ENCODE results near the gene C1QA. TPM values are rescaled to one million over a fixed set of nuclear protein-coding genes. Genes with fewer than 3 reads are reported as not detected.

C1QA gene, protein sequence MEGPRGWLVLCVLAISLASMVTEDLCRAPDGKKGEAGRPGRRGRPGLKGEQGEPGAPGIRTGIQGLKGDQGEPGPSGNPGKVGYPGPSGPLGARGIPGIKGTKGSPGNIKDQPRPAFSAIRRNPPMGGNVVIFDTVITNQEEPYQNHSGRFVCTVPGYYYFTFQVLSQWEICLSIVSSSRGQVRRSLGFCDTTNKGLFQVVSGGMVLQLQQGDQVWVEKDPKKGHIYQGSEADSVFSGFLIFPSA
- total RNA-seq = not detected

DNA sequence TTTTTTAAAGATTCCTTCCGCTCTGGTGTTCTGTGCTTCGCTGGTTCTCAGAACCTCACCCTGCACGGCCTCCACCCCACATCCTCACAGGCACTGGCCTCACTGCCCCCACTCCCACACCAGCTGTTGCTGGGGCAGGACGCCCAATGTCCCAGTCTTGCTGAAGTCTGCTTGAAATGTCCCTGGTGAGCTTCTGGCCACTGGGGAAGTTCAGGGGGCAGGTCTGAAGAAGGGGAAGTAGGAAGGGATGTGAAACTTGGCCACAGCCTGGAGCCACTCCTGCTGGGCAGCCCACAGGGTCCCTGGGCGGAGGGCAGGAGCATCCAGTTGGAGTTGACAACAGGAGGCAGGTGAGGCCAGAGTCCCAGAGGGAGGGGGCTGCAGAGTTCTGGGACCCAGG lies at the start of gene C1QA:
C1QA (plus strand) TSS at position 276 of the 400 bp plus-strand sequence. CDS start 989 bp downstream, outside the sequence.
- no peak for DNase-seq

DNA sequence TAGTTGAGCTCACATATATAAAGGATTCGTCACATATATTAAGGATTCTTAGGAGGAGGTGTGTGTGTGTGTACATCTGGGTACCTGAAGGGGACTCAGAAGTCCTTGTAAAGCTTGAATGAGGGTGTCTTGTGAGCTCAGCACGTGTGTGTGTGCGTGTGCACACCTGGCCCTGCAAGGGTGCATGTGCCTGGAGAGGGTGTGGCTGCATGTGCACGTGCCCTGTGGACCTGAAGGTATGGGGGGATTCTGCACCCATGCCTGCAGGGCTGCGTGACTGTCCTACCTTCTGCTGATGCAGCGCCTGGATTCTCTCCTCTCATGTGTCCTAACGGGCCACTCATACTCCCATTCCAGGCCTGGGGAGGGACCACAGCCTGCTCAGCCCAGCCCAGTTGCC lies 49.2 kb upstream of the C1QA start:
- DNase-seq = no peak

DNA sequence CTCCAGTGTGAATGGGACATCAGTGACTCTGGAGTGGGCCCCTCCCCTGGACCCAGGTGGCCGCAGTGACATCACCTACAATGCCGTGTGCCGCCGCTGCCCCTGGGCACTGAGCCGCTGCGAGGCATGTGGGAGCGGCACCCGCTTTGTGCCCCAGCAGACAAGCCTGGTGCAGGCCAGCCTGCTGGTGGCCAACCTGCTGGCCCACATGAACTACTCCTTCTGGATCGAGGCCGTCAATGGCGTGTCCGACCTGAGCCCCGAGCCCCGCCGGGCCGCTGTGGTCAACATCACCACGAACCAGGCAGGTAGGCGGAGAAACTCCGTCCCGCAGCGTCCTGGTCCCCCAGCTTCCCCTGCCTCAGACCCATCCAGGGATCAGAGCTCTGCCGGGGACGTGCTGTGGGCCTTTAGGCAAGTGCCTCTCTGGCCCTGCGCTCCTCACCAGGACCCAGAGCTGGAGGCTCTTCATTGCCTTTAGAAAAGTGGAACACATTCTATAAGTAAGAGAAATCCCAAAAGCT lies 47.5 kb upstream of the C1QA start:
- DNase-seq = no peak

DNA sequence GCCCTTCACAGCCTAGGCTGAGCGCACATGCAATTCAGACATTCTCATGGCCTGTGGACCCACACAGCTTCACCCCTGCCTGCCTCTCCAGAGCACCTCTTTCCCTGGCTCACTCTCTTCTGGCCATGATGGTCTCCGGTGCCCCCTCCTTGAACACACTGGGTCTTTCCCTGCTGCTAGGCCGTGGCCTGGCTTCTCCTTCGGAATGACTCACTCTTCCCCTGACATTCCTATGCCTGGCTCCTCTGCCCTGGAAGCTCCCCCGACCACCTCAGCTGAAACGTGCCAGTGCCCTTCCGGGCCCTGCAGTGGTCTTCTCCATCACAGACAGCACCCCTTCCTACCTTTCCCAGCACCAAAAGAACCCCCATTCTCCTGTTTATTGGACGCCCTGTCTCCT lies 44.9 kb upstream of the C1QA start:
- no peak for DNase-seq

DNA sequence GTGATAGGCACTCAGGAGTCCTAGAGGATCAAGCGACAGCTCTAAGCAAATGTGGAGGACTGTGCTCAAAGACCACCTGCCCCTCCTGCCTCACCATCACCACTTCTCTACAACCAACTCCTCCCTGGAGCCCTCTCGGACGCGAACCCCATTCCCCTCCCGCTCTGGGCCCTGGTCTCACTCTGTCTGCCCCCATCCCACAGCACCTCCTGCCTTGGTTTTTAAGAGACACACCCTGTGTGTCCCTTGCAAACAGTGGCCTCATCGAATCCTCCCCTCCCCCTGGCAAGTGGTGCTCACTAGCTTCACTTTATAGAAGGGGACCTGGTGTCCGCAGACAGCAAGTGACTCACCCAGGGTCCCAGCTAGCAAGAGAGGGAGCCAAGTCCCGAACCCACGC lies 44.4 kb upstream of the C1QA start:
- DNase-seq = no peak

DNA sequence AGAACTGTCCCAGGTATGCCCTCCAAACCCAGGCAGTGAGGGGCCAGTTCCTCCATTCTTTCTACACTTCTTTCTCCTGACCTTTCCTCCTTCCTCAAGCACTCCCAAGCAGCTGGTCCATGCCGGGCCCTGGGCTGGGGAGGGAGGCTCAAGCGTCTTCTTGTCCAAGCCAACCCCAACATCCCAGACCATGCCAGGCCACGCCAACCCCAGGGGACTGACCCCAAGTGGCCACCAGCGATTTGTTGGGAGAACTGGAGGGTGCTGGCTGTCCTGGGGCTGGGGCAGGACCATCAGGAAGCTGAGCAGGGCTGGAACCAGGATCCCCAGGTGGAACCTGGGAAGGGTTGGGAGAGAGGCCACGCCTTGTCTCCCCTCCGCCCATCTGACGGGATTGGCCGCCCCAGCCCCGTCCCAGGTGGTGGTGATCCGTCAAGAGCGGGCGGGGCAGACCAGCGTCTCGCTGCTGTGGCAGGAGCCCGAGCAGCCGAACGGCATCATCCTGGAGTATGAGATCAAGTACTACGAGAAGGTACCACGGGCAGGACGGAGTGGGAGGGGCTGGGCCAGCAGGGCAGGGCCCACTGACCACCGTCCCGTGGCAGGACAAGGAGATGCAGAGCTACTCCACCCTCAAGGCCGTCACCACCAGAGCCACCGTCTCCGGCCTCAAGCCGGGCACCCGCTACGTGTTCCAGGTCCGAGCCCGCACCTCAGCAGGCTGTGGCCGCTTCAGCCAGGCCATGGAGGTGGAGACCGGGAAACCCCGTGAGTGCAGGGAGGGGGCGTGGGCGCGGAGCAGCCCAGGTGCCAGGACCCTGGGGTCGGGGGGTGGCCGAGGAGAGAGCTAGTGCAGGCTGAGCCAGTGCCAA lies 43.3 kb upstream of the C1QA start:
- DNase-seq = no peak

DNA sequence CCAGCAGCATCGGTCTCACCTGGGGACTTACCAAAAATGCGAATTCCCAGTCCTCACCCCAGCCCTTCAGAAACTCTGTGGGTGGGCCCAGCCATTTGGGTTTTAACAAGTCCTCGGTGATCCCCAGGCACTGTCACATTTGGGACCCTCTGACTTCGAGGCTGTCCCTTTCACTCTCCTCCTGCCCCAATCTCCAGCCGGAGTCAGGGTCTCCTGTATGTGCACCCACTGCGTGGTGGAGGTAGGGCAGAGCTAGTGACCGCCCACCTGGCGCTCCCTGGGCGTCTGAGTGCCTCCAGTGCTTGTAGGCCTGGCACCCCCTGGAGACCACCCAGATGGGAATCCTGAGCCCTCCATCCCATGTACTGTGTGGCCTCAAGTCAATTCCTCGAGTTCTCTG lies 42.0 kb upstream of the C1QA start:
- DNase-seq = no peak

DNA sequence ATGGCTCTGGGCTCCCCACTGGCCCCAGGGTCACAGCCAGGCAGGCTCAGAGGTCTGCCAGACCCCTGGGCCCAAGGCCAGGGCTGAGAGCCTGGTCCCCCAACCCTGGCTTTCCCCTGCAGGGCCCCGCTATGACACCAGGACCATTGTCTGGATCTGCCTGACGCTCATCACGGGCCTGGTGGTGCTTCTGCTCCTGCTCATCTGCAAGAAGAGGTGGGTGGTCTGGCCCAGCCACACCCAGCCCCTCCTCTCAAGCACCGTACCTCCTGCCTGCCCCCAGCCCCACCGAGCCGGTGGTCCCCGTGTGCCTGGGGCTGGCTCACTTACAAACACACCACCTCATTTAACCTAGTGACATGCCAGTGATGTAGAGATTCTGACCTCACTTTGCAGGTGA lies 41.3 kb upstream of the C1QA start:
- DNase-seq = no peak

DNA sequence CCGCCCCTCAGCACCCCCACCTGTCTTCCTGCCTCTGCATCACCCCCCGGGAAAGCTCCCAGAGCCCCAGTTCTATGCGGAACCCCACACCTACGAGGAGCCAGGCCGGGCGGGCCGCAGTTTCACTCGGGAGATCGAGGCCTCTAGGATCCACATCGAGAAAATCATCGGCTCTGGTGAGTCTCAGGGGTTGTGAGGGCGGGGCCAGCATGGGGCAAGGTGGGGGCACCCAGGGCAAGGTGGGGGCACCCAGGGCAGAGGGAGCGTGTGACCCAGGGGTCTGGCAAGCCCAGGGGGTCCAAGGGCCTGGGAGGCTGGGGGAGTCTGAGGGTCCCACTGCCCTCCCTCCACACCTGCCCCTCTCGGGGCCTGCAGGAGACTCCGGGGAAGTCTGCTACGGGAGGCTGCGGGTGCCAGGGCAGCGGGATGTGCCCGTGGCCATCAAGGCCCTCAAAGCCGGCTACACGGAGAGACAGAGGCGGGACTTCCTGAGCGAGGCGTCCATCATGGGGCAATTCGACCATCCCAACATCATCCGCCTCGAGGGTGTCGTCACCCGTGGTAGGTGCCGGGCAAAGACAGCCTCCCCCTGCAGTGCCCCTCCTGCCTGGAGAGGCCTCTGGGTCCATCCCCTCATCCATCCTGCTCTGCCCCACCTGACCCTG lies 39.0 kb upstream of the C1QA start:
- DNase-seq = no peak

DNA sequence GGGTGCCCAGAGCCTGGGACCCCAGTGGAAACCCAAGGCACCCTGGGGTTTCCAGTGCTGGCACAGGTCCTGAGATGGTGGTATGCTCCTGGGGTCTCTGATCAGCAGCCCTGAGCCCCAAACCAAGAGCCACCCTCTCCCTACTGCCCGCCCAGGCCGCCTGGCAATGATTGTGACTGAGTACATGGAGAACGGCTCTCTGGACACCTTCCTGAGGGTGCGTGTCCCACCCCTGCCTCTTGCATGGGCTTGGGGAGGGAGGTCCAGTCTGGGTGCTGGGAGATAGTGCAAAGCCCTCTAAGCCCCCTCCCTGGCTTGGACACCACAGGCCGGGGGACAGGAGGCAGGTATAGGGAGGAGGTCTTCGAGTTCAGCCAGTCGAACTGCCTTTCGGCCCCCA lies 38.4 kb upstream of the C1QA start:
- DNase-seq = no peak

DNA sequence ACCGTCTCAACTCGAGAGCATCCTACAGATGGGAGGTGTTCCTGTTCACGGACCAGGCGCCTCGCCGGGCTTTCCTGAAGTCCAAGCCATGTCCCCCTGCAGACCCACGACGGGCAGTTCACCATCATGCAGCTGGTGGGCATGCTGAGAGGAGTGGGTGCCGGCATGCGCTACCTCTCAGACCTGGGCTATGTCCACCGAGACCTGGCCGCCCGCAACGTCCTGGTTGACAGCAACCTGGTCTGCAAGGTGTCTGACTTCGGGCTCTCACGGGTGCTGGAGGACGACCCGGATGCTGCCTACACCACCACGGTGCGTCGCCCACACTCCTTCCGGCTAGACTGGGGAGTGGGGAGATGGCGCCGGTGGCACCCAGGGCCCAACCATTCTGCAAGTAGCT lies 37.7 kb upstream of the C1QA start:
- DNase-seq = no peak

DNA sequence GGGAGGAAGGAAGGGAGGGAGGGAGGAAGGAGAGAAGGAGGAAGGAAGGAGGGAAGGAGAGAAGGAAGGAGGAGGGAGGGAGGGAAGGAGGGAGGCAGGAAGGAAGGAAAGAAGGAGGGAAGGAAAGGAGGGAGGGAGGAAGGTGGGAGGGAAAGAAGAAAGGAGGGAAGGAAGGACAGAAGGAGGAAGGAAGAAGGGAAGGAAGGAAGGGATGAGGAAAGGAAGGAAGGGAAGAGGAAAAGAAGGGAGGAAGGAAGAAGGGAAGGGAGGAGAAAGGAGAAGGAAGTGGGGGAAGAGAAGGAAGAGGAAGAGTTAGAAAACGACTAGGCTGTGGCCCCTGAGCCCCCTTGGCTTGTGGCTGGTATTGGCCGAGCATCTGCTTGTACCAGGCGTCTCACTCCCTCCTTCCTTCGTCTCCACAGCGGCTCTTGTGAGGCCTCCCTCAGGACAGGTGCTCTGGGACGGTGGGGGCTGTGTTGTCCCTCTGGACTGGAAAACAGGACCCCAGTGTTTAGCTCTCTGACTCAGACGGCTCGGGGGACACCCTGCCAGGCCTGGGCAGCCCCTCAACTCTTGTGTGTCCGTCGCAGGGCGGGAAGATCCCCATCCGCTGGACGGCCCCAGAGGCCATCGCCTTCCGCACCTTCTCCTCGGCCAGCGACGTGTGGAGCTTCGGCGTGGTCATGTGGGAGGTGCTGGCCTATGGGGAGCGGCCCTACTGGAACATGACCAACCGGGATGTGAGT lies 36.2 kb upstream of the C1QA start:
- no peak for DNase-seq

DNA sequence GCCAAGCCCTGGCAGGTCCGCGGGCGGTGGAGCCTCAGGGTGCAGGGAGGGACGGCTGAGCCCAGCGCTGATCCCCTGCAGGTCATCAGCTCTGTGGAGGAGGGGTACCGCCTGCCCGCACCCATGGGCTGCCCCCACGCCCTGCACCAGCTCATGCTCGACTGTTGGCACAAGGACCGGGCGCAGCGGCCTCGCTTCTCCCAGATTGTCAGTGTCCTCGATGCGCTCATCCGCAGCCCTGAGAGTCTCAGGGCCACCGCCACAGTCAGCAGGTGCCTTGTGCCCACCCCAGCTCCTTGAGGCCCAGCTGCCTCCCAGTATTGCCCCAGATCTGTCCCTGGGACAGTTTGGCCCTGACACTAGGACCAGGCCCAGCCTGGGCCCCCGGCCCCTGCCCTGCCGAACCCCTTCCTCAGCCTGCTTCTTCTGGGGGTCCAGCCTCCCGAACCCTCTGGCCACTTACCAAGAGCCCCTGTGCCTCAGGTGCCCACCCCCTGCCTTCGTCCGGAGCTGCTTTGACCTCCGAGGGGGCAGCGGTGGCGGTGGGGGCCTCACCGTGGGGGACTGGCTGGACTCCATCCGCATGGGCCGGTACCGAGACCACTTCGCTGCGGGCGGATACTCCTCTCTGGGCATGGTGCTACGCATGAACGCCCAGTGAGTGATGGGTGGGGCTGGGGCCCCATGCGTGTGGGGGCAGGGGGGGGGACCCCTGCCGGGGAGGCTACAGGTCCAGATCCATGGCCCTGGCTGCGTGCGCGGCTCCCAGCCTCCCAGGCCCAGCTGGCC lies 35.4 kb upstream of the C1QA start:
- no peak for DNase-seq

DNA sequence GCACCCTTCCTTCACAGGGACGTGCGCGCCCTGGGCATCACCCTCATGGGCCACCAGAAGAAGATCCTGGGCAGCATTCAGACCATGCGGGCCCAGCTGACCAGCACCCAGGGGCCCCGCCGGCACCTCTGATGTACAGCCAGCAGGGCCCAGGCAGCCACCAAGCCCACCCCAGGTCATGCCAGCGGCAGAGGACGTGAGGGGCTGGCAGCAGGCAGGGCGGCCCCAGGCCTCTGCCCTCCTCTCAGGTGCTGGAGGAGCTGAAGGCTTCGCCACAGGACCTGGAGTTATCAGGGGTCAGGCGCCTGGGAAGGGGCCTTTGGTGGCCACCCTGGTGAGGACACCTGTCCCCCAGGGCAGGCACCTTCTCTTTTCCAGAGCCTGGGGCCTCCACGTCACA lies 34.8 kb upstream of the C1QA start:
- DNase-seq = no peak

DNA sequence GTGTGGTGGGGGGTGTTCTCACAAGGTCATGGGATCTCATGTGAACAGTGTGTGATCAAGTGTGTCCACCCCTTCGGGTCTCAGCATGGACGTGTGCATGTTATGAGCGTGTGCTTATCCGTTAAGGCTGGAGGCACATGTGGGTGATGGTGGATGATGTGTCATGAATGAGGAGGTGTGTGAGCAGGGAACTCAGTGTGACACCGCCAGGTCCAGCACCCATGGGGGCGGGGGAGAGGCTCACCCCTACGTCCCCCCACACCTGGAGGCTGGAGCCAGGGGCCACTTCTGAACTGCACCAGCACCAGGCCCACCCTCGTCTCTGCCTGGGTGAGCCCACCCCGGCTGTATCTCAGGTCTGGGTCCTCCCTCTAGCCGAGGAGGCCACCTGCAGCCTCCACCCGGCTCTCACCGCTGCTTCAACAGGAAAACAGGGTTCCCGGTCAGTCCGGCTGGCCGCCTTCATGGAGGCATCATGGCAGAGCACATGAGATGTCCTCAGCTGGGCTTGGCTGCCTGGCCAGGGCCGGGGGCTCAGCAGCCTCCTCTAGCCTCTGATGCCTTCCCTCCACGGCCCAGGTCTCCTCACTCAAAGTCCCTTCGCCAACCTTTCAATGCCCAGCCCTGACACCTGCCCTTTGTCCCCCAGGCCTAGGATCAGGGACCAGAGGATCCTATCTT lies 34.2 kb upstream of the C1QA start:
- DNase-seq = no peak

DNA sequence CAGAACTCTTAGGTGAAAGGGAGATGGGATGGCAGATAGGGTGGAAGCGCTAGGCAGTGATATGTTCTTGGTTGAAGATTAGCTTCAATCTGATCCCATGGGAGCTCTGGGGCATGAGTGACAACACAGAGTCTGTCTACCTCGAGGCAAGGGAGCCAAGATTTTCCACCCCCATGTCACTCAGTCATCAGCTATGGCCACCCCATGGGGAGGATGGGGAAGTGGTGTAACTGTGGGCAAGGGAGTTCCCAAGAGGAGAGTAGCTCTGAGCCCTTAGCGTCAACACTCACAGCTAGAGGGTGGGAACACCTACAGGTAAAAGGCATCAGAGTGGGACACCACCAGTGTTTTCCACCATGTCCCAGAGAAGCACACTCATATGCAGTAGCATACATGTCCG lies 30.3 kb upstream of the C1QA start:
- no peak for DNase-seq

DNA sequence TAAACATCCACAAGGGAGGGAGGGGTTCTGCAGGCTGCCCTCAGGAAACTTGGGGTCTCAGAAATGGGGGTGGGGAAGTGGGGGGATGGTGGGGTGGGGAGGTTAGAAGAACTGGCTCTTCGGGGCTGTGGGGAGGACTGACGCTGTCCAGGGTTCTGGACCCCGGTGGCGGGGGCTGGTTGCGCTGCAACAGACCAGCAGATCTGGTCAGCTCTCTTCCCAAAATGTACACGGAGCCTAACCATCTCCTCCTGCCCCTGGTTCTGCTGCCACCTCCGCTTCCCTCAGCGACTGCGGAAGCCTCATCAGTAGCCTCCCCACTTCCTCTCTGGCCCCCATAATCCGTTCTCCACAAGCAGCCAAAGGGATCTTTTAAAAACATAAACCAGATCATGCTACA lies 29.3 kb upstream of the C1QA start:
- DNase-seq = no peak

DNA sequence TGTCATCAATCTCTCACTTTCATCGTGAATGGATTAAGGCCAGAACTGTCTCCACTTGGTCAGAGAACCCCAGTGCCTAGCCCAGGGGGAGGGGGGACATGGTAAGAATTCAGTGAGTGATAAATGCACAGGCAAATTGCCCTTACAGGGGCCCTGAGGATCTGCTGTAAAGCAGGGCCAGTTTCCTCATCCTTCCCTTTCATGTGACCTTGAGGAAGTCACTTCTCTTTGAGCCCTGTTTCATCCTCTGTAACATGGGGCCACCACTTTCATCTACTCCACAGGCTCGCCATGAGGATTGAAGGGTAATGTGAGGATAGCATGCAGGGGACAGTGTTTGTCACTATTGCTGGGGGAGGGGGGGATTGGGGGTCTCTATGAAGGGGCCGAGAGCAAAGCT lies 28.1 kb upstream of the C1QA start:
- DNase-seq = no peak

DNA sequence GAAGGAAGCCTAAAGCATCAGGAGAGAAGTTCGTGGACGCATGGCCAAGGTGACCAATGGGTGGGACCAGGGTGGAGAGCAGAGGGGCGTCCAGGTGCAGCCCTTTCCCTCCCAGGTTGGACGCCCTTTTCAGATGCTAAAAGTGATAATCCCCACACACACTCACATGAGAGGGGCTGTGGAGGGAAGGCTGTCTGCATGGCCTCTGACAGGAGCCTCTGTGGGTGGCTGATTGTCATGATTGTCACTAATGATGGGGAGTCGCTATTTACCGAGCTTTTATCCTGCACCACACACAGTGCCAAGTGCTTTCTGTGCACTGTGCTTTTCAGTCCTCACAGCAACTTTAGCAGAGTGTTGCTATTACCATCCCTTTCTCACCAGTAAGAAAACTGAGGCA lies 27.1 kb upstream of the C1QA start:
- DNase-seq = no peak

DNA sequence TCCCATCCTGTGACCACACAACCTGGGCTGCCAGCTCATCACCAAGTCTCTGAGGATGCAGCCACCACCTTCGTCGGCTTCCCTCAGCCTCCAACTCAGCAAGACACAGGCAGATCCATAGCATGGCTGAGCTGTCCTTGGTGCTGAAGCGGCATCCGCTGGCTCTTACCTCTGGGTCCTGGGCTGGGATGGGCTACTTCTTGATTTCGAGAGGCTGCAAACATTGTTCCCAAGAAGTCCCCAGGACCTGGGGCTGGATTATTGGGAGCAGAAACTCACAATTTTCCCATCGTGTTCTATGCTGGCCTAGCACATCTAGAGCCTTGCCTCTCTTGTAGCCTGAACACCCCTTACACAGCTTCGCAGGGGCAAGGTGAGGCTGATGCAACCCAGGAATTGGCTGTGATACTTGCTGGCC lies 24.9 kb upstream of the C1QA start:
- no peak for DNase-seq

Data from effector CD4-positive, alpha-beta T cell (primary cell).